NCI-H345 treated with DMSO at 0.1 percent for 48 hours (cell line): ENCODE measurements around the gene HLA-B.

ENCODE experiments used
- DNase-seq: peaks from one replicate; lab custom pipeline; 2025; ENCODE audit not compliant: unreplicated experiment; lab: John Stamatoyannopoulos, UW

Gene HLA-B

GRCh38 chr6:31308050-31308844, 48.7 kb downstream of the HLA-B start:
- DNase-seq = no peak

DNA sequence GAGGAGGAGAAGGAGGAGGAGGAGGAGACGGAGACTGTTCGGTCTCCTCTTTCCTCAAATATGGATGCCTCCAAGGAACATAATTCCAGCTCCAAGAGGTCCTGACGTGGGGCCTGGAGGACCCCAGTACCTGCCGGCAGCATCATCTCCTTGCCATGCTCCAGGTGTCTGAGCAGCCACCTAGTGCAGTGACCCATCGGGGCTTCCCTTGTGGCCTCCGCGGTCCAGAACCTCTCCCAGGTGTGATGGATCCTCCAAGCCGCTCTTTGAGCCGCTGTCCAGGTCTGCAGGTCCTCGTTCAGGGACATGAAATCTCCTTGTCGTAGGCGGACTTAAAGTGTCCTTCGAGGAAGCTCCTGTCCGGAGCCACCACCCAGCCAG, 49.3 kb downstream of the HLA-B start:
- no peak for DNase-seq

- DNase-seq = no peak
Measured at GRCh38 chr6:31305703-31306219, 51.2 kb downstream of the HLA-B start.

GRCh38 chr6:31304683-31305082, 52.3 kb downstream of the HLA-B start:
- DNase-seq = no peak
